ENCODE results near the gene RFT1.

The RFT1 gene

GRCh38 chr3:53122255-53122932 lies 7.8 kb downstream of the RFT1 start:
- DNase-seq = no peak

GRCh38 chr3:53120336-53120735 lies 9.9 kb downstream of the RFT1 start:
- no peak for DNase-seq

DNA sequence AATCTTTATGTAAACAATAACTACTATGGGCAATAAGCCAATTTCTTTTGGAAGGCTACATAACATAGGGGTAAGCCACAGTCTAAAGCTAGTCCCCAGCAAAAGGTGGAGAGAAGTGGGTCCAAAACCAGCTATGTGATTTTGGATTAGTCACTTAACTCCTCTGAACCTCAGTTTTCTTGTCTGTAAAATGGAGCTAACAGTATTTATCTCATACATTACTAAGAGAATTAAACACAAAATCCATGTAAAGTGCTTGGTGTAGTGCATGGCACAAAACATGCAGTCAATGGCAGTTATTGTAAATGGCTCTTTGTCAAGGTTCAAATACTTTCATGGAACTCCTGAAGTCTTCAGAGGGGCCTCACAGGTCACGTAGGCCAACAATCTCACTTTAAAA lies 13.3 kb downstream of the RFT1 start:
- no peak for DNase-seq

- DNase-seq = no peak
Observed at GRCh38 chr3:53114412-53115074, 15.7 kb downstream of the RFT1 start.

GRCh38 chr3:53114011-53114400 lies 16.2 kb downstream of the RFT1 start:
- DNase-seq = peak in 13 of 14 donors; percentile 1 to 81 (median 63)

DNA sequence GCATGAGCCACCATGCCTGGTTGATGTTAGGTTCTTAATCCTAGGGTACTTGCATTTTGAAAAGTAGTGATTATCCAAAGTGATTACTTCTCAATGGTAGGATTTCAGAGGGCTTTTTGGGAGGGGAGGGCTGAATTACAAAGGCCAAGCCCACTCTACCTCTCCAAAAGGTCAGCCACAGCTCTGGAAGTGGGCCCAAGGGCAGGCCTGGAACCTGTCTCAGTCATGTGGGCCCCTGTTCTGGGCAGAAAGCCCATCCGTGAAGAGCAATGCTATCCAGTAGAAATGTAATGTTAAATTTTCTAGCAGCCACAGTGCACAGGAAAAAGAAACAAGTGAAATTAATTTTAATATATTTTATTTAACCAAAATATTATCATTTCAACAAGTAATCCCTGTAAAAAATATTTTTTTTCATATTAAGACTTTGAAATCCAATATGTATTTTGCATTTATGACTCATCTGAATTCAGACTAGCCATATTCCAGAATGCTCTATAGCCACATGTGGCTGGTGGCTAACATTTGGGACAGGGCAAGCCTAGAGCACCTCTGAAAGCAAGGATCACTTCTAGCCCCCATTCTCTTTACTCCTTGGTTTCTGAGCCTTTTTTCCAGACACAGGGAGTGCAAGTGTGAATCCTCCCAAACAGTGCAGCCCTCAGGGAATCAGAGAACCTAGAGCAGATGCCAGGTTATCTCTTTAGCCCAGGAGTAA lies 16.8 kb downstream of the RFT1 start:
- DNase-seq = peak in 5 of 14 donors; percentile 6 to 47 (median 31)

GRCh38 chr3:53111822-53112221 lies 18.4 kb downstream of the RFT1 start:
- no peak for DNase-seq

- peak in 3 of 14 donors; percentile 4 to 19 (median 10) for DNase-seq
Observed at GRCh38 chr3:53109891-53110771, 20.1 kb downstream of the RFT1 start.

GRCh38 chr3:53109190-53109589 lies 21.0 kb downstream of the RFT1 start:
- no peak for DNase-seq

DNA sequence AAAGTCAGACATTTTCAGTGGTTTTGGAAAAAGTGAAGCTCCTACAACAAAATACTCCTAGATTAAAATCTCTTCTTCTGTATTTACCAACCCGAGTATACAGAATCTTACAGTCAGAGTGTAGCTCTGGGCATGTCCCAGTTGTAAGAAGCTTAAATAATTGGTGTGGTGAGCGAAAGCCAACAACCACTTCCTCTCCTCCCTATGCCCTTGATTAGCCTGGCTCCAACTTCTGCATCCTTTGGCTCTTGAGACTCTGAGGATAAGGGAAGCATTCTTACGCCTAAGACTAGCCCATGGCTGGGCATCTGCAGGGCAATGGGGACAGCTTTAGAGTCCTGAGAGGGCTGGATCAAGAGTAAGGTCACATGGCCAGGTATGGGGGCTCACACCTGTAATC lies 25.5 kb downstream of the RFT1 start:
- DNase-seq = no peak

GRCh38 chr3:53103397-53104296 lies 26.6 kb downstream of the RFT1 start:
- no peak for DNase-seq

DNA sequence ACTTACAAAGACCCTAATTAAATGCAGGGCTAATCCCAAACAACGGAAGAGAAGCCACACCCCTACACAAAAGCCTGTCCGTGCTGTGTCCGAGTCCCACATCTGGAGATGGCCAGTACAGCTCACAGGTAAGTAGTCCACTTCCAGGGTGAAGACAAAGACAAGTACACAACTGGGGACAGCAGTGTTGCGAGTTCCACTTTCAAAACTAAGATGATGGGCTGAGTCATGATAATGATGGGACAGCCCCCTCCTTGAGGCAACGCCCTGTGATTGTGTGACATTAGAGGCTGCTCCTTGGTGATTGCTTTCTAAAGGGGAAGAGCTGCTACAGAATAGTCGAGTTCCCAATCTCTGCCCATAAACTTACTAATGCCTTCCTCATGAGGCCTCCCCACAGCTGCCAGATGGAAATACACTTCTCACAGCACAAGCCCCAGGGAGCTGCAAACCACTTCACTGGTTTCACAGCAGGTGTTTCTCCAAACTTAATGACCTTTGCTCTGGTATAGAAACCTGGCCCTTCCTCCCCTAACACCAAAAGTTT lies 27.6 kb downstream of the RFT1 start:
- no peak for DNase-seq

- no peak for DNase-seq
Observed at GRCh38 chr3:53101956-53102355, 28.3 kb downstream of the RFT1 start.

- no peak for DNase-seq
Observed at GRCh38 chr3:53100818-53101466, 29.3 kb downstream of the RFT1 start.

DNA sequence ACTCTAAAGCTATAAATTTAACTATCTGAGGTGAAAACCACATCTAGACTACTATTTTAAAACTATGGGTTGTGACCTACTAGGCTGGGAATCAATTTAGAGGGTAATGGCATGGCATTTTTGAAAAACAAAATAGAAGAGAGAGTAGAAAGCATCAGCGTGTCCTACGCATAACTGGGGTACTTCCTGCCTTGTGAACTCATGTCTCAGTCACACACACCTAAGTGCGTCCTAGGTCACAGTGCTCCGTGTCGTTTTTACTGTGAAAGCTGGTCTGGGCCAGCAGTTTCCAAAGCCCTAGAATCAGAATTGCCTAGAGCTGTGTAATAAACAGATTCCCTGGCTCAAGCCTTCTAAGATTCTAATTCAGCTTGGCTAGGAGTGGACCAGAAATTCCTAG lies 32.3 kb downstream of the RFT1 start:
- DNase-seq = no peak

- DNase-seq = no peak
Observed at GRCh38 chr3:53092942-53093341, 37.3 kb downstream of the RFT1 start.

GRCh38 chr3:53092216-53092615 lies 38.0 kb downstream of the RFT1 start:
- no peak for DNase-seq

- DNase-seq = no peak
Observed at GRCh38 chr3:53091011-53091410, 39.2 kb downstream of the RFT1 start.

- DNase-seq = peak in 8 of 14 donors; percentile 16 to 65 (median 36)
Observed at GRCh38 chr3:53089511-53089910, 40.7 kb downstream of the RFT1 start.

DNA sequence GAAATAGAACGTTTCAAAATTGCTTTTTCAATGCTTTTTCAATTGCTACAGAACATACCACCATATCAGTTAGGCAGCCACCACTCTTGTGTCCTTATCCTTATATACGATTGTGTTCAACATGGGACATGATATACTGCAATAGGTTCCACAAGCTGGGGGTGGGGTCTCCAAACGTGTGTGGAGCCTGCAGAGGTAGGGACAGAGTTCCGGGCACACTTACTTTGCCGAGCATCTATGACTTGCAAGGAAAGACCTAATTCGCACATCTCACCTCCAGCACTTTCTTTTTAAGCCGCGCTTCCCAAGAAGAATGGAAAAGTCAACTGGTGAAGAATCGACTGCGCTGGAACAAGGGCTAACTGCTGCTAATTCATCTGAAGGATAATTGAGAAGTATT lies 44.8 kb downstream of the RFT1 start:
- no peak for DNase-seq

Data from C1 segment of cervical spinal cord (tissue), 14 donors.